ENCODE measurements around the gene FNDC8.
"Not testable (repeated sequence)": the region's sequence is repeated elsewhere in the genome, so short reads cannot be mapped to it uniquely, and the experiment has no call there.

The FNDC8 gene

DNA sequence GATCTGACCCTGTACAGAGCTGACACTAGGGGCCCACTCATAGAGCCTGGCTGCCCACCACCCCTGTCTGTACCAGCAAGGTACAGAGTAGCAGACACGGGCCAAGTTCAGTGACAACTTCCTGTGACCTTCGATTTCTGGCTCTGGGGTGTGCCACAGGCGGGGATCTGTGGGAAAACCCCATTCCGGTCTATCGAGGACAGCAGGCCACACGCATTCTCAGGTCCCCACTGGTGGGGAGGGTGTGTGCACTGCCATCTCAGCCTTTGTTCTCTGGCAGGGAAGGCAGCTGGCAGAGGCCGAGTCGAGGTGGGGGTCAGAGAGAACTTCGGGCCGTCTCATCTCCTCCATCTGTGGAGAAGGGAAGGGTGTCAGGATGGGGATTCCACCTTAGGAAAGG, 10.7 kb downstream of the FNDC8 start:
- DNase-seq = no peak
- in situ Hi-C loops (cut with MboI; ENCODE audit: low pct_unique_long_range_greater_than_20kb, low sequenced_read_pairs) = no loop called here

DNA sequence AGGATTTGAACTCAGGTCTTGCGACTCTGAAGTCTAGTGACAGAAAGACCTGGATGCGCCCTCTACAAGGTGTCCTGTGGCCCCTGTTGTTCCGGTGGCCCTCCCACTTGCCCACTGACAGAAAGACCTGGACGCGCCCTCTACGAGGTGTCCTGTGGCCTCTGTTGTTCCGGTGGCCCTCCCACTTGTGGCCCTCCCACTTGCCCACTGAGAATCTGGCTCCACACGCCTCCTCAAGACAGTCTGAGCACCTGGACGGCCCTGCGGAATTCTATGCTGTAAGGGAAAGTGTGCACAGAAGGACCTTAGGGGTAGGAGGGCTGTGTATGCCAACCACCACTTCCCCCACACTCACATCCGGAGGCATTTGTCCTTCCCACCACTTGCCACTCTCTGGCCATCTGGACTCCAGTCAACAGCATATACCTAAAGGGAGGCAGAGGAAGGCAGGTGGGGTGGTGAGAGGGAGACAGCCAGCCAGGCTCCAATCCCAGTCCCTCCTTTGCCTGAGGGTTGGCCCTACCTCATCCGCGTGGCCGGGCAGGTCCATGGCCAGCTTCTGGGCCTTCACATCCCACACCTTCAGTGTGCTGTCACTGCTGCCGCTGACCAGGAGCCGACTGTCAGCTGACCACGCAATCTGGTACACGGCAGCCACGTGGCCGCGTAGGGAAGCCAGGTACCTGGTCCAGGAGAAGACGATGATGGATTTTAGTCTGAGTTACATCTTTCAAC, 11.6 kb downstream of the FNDC8 start:
- DNase-seq = no peak
- in situ Hi-C loops (cut with MboI; ENCODE audit: low pct_unique_long_range_greater_than_20kb, low sequenced_read_pairs) = no loop called here

DNA sequence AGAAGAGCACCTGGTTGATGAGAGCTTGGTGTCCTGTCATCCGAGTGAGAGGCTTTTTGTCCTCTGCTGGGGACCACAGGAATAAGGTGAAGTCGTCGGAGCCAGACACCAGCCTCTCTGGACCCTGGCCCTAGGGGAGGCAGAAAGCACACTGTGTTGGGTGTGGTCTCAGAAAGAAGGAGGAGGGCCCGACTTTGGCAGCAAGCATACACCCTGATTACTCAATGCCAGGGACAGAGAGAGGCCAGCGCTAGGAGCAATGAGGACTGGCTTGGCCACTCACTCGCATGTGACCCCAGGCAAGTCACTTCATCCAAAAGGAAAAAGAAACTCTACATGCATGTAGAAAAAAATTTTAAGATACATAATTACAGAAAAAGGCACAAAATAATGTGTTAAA, 13.9 kb downstream of the FNDC8 start:
- no peak for DNase-seq
- in situ Hi-C loops (cut with MboI; ENCODE audit: low pct_unique_long_range_greater_than_20kb, low sequenced_read_pairs) = no loop called here

DNA sequence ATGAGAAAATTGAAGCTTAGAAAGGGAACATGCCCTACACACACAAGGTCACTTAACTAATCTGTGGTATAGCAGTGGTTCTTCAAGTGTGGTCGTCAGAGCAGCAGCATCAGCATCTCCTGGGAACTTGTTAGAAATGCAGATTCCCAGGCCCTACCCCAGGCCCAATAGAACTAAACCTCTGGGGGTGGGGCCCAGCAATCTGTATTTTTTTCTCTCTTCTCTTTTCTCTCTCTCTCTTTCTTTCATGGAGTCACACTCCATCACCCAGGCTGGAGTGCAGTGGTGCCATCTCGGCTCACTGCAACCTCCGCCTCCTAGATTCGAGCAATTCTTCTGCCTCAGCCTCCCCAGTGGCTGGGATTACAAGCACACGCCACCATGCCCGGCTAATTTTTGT, 16.8 kb downstream of the FNDC8 start:
- DNase-seq = no peak
- in situ Hi-C loops (cut with MboI; ENCODE audit: low pct_unique_long_range_greater_than_20kb, low sequenced_read_pairs) = no loop called here

DNA sequence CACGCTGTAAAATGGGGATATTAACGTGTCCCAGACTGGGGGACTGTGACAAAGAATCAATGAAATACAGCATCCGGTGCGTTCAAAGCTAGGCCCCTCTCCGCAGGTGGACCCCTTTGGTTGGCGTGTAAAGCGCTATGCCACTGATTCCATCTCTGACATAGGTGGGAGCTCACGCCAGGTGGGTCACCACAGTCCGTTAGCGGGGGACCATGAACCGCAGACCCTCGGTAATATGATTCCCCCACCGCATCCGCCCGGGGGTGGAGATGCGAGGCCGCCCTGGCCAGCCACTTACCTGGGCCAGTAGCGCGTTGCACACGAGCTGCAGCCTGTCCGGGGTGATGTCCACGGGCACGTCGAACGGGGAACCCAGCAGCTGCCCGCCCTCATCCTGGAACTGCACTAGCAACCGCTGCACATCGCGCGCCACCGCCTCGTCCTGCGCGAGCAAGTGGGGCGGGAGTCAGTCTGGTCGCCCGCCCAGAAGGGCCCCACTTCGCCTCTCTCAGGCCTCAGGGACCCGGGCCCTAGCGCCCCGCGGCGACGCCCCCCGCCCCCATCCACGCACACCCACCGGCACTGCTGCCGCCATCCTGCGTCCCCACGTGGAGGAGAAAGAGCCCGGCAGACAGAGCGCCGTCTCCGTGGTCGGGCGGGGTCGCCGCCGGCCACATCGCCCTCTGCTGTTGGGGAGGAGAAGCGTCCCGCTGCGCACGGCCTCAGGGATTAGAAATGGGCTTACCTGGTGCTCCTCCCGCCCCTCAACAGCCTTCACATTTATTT, 20.5 kb downstream of the FNDC8 start, which contains the start of gene NLE1:
Gene NLE1, minus strand, starts transcription at position 623 of the 786 bp plus-strand sequence. Its CDS starts 28 bp downstream, at position 595.
- peak; percentile 86 for DNase-seq
- in situ Hi-C loops (cut with MboI; ENCODE audit: low pct_unique_long_range_greater_than_20kb, low sequenced_read_pairs) = no loop called here

DNA sequence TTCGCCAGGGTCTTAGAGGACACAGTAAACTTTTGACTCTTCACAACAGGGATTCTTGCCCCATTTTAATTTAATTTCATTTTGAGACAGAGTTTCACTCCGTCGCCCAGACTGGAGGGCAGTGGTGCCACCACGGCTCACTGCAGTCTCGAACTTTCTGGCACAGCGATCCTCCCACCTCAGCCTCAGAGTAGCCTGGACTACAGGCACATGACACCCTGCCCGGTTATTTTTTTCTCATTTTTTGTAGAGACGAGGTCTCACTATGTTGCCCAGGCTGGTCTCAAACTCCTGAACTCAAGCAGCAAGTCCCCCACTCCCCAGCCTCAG, 21.0 kb downstream of the FNDC8 start:
- DNase-seq = no peak
- in situ Hi-C loops (cut with MboI; ENCODE audit: low pct_unique_long_range_greater_than_20kb, low sequenced_read_pairs) = no loop called here

DNA sequence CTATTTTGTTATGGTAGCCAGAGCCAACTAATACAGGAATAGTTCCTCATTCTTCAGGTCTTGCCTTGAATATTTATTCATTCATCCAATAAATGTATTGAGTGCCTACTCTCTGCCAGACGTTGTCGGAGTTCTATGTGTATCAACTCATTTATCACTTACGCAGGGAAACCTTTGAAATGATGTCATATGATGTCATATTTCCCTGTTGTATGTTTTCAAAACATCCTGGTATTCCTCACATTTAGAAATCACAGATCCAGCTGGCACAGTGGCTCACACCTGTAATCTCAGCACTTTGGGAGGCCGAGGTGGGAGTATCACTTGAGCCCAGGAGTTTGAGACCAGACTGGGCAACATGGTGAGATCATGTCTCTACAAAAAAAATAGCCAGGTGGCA, 23.4 kb downstream of the FNDC8 start:
- in situ Hi-C loops (cut with MboI; ENCODE audit: low pct_unique_long_range_greater_than_20kb, low sequenced_read_pairs) = no loop called here
- no peak for DNase-seq

DNA sequence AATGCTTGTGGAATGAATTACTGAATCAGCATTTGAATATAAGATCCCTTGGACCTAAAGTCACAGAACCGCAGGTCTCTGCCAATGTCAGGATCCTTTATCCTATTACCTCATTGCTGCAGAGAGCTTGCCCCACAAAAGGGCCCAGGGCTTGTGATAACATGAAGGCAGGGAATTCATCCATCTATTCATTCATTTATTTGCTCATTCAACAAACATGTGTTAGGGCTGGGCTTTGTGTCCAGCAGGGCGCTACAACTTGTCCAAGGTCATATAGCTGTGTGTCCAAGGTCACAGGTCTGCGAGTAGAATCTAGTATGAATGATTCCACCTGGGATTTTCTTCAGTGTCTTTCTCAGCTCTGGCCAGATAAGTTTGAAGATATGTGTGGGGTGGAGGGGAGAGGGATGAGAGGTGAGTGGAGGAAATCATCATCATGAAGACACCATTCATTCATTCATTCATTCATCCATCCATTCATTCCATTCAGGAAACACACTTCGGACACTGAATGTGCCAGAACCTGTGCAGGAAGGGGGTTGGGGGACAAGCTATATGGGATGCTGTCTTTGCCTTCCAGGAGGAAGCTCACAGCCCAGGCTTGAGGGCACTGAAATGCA, 24.9 kb downstream of the FNDC8 start:
- in situ Hi-C loops (cut with MboI; ENCODE audit: low pct_unique_long_range_greater_than_20kb, low sequenced_read_pairs) = no loop called here
- no peak for DNase-seq

DNA sequence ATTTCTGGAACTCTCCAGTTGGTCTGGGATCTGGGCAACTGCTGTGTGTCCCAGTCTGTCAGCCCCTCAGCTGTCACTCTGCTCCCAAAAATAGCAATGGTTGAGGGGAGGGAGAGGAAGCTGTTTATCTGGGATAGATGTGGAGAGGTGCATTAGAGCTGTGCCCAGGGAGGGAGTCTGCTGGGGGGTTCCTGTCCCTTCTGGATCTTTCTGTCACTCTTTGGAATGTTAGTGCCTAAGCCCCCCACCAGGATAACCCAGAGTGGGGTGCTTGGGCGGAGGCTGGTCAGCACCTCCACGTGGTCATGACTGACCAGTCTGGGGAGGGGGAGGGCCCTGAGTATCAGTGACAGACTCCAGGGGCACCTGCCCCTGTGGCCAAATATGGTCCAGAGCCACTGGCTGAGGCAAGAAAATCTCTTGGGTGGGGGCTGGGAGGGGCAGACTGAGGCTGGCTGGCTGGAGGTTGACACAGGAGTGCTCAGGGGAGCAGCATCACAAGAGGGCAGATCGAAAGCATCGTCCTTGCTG, 26.0 kb downstream of the FNDC8 start, which contains the start of gene UNC45B:
Gene UNC45B, plus strand, starts transcription at position 443 of the 531 bp plus-strand sequence. CDS start 447 bp downstream, outside the sequence.
- in situ Hi-C loops (cut with MboI; ENCODE audit: low pct_unique_long_range_greater_than_20kb, low sequenced_read_pairs) = no loop called here
- no peak for DNase-seq

DNA sequence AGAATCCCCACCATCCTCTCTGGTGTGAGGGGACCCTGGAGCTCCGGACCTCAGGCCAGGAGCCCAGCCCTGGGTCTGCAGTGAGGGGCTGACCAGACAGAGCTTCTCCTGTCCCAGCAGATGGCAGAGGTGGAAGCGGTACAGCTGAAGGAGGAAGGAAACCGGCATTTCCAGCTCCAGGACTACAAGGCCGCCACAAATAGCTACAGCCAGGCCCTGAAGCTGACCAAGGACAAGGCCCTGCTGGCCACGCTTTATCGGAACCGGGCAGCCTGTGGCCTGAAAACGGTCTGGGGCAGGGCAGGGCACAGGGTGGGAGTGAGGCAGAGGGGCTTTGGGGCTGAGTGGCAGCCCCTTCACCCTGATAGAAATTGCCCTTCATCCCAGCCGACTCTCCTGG, 26.7 kb downstream of the FNDC8 start:
- no peak for DNase-seq
- in situ Hi-C loops (cut with MboI; ENCODE audit: low pct_unique_long_range_greater_than_20kb, low sequenced_read_pairs) = no loop called here

DNA sequence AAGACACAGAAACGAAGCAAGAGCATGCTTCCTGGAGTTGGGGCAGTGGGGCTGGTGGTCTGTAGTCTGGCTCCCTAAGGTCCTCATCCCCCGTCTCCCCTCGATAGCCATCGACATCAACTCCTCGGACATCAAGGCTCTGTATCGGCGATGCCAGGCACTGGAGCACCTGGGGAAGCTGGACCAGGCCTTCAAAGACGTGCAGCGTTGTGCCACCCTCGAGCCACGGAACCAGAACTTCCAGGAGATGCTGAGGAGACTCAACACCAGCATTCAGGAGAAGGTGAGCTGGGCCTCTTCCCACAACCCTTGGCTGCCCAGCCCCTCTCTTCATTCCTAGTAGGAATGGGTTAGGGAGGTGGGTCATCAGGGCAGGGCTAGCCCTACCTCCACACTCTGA, 28.5 kb downstream of the FNDC8 start:
- in situ Hi-C loops (cut with MboI; ENCODE audit: low pct_unique_long_range_greater_than_20kb, low sequenced_read_pairs) = loop anchor here (25.0 kb wide), 1 partner anchor 587 kb away; the partner anchor contains the start of gene RASL10B
- DNase-seq = no peak

DNA sequence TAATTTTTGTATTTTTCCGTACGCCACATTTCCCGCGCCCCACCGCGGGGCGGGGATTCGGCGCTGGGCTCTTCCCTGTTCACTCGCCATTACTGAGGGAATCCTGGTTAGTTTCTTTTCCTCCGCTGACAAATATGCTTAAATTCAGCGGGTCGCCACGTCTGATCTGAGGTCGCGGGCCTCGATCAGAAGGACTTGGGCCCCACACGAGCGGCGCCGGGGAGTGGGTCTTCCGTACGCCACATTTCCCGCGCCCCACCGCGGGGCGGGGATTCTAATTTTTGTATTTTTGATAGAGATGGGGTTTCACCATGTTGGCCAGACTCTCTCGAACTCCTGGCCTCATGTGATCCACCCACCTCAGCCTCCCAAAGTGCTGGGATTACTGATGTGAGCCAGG, 29.7 kb downstream of the FNDC8 start:
- DNase-seq = not testable (repeated sequence)
- in situ Hi-C loops (cut with MboI; ENCODE audit: low pct_unique_long_range_greater_than_20kb, low sequenced_read_pairs) = loop anchor here (25.0 kb wide), 1 partner anchor 586 kb away; the partner anchor contains the start of gene RASL10B

DNA sequence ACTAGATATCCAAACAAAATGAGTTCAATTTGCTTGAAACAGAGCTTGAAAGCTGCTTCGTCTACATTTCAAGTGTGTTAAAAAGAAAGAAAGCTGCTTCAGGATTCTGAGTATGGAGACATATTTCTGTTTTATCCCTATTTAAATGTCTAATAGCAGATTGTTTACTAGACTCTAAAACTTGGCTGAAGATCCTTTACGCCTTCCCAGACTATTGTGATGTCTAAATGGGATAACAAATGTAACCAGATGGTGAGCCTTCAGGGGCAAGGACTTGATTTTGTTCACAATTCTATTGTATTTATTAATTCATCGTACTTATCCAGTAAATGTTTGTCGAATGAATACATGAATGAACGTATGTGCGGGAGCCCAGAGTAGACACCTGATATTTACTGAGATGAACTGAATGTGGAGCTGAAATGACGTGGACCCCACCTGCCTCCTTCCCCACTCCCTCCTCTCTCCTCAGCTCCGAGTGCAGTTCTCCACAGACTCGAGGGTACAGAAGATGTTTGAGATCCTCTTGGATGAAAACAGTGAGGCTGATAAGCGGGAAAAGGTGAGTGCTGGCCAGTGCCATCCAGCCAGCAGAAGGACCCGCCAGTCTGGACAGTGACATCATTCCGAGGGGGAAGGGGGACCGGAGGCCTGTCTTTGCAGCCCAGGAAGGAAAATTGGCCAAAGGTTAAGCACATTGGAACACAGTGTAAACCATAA, 31.2 kb downstream of the FNDC8 start:
- in situ Hi-C loops (cut with MboI; ENCODE audit: low pct_unique_long_range_greater_than_20kb, low sequenced_read_pairs) = loop anchor here (25.0 kb wide), 1 partner anchor 585 kb away; the partner anchor contains the start of gene RASL10B
- no peak for DNase-seq

DNA sequence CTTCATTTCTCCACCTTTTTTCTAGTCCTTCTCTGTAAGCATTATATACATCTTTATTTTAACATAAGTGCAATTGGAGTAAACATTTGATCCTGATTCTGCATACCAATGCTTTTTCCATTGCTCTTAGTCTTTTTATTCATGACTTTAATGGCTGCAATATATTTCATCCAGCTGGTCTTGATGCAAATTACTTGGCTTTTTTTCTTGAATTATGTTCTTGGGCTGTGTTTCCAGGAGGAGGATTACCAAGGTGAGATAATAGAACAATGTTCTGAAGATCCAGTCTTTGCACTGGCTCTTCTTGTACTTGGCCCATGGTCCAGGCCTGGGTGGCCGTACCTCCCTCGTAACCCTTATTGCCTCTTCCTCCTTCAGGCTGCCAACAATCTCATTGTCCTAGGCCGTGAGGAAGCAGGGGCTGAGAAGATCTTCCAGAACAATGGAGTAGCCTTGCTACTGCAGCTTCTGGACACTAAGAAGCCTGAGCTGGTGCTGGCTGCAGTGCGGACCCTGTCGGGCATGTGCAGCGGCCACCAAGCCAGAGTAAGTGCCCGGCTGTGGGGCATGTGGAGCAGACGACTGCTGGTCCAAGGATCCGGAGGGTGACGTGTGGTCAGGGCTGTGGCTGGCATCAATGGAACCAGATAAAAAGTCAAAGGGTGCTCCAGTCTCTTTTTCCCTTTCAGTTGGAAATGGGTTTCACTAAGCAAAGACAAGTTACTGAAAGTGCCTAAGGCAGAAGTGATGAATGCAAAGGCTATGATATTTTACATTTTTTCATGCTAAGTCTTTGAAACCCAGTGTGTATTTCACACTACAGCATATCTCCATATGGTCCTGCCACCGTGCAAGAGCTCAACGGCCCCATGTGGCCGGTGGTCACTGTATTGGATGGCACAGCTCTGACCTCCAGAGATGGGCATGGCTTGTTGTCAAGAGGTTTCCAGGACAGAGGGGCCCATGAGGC, 33.1 kb downstream of the FNDC8 start:
- DNase-seq = no peak
- in situ Hi-C loops (cut with MboI; ENCODE audit: low pct_unique_long_range_greater_than_20kb, low sequenced_read_pairs) = loop anchor here (25.0 kb wide), 1 partner anchor 583 kb away; the partner anchor contains the start of gene RASL10B

DNA sequence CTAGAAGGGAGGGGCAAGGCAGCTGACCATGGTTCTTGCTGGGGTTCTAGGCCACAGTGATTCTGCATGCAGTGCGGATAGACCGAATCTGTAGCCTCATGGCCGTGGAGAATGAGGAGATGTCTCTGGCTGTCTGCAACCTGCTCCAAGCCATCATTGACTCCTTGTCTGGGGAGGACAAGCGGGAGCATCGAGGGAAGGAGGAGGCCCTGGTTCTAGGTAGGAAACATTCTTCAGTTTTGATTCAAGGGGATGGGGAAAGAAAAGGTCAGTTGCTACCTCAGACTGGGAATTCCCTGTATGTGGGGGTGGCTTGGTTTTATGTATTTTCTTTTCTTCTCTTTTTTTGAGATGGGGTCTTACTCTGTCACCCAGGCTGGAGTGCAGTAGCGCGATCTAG, 33.8 kb downstream of the FNDC8 start:
- in situ Hi-C loops (cut with MboI; ENCODE audit: low pct_unique_long_range_greater_than_20kb, low sequenced_read_pairs) = loop anchor here (25.0 kb wide), 1 partner anchor 582 kb away; the partner anchor contains the start of gene RASL10B
- no peak for DNase-seq

DNA sequence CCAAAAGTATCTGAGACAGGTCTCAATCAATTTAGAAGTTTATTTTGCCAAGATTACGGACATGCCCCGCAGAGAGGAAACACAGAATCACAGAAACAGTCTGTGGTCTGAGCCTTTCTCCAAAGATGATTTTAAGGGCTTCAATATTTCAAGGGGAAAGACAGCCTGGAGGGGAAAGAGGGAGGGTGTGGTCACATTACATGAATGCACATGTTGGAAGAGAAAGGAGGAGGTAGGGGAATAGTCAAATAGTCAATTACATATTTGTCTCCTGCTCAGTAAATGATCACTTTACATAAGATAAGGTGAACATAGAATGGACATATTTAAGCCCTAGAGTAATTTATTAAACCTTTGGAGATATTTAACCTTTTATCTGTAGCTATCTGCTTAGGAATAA, 38.5 kb downstream of the FNDC8 start:
- in situ Hi-C loops (cut with MboI; ENCODE audit: low pct_unique_long_range_greater_than_20kb, low sequenced_read_pairs) = loop anchor here (25.0 kb wide), 1 partner anchor 577 kb away; the partner anchor contains the start of gene RASL10B
- peak; percentile 12 for DNase-seq

DNA sequence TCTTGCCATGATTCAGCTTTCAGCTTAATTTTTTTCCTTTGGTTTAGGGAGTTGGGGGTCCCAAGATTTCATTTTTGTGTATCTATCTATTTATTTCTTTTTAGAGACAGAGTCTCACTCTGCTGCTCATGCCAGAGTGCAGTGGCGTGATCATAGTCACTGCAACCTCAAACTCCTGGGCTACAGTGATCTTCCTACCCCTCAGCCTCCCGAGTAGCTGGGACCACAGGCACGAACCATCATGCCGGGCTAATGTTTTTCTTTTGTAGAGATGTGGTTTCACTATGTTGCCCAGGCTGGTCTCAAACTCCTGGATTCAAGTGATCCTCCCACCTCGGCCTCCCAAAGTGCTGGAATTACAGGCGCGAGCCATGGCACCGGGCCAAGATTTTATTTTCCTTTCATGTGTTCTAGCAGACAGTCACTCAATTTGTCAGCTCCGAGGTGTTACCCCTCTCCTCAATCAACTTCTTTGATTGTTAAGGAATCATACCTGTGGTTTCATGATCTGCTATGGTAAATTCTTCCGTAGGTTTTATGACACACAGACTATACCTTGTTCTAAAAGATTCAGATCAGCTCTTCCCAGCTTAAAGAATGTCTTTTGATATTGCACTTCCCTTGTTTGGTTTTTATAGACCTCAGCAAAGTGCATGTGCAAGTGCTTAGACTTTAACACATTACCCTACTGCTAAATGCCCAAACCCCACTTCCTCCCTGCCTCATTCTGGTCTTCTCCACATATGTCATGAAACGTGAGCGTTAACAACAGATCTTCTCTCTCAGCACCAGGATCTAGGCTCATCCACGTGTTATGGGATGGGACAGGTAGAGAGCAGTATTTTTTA, 39.2 kb downstream of the FNDC8 start:
- DNase-seq = no peak
- in situ Hi-C loops (cut with MboI; ENCODE audit: low pct_unique_long_range_greater_than_20kb, low sequenced_read_pairs) = loop anchor here (25.0 kb wide), 1 partner anchor 577 kb away; the partner anchor contains the start of gene RASL10B

All from KBM-7 (cell line).